Thyroid gland (tissue), 4 donors: Measurements from ENCODE around the gene SULT1C3.

Source experiments
- POLR2A ChIP-seq, 2 donors: fragments of 450-650 bp; IDR thresholded peaks; one replicate each; pipeline ENCODE4 v1.6.1; 2017; ENCODE audit warnings: antibody characterized with exemption in 2 of 2, mild to moderate bottlenecking in 2 of 2, moderate library complexity in 1 of 2
- TF ChIP-seq, protein P1 (sequence below), 6 experiments: fragments of 200-600 bp in 3 of 6; fragments of 450-650 bp in 3 of 6; sonication (generic) in 3 of 6; IDR thresholded peaks; one replicate each; pipeline ENCODE4 v1.5.1; 2016 to 2019; ENCODE audit warnings: antibody characterized with exemption in 6 of 6, mild to moderate bottlenecking in 2 of 6, inconsistent platforms in 1 of 6, moderate library complexity in 1 of 6

DNA sequence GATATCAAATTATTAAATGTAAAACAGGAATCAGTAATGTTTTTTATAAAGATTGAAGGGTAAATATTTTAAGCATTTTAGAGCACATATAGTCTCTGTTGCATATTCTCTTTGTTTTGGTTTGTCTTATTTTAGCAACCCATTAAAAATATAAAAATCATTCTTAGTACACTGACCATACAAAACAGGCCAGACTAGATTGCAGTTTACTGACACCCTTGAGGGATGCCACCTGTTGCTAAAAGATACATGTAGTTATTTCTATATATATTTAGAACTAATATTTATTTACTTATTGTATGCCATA is 44.7 kb upstream of the SULT1C3 start:
- TF ChIP-seq POLR2A (IDR thresholded peaks at IDR 0.05) = no peak
- TF ChIP-seq, protein P1, sequence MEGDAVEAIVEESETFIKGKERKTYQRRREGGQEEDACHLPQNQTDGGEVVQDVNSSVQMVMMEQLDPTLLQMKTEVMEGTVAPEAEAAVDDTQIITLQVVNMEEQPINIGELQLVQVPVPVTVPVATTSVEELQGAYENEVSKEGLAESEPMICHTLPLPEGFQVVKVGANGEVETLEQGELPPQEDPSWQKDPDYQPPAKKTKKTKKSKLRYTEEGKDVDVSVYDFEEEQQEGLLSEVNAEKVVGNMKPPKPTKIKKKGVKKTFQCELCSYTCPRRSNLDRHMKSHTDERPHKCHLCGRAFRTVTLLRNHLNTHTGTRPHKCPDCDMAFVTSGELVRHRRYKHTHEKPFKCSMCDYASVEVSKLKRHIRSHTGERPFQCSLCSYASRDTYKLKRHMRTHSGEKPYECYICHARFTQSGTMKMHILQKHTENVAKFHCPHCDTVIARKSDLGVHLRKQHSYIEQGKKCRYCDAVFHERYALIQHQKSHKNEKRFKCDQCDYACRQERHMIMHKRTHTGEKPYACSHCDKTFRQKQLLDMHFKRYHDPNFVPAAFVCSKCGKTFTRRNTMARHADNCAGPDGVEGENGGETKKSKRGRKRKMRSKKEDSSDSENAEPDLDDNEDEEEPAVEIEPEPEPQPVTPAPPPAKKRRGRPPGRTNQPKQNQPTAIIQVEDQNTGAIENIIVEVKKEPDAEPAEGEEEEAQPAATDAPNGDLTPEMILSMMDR (IDR thresholded peaks at IDR 0.05) = no peak
